ENCODE data around the gene FBXW2. TPM values are rescaled to one million over a fixed set of nuclear protein-coding genes. Genes with fewer than 3 reads are reported as not detected.

The FBXW2 gene, protein sequence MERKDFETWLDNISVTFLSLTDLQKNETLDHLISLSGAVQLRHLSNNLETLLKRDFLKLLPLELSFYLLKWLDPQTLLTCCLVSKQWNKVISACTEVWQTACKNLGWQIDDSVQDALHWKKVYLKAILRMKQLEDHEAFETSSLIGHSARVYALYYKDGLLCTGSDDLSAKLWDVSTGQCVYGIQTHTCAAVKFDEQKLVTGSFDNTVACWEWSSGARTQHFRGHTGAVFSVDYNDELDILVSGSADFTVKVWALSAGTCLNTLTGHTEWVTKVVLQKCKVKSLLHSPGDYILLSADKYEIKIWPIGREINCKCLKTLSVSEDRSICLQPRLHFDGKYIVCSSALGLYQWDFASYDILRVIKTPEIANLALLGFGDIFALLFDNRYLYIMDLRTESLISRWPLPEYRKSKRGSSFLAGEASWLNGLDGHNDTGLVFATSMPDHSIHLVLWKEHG
- 26.0 and 43.5 TPM in 2 replicates for total RNA-seq

DNA sequence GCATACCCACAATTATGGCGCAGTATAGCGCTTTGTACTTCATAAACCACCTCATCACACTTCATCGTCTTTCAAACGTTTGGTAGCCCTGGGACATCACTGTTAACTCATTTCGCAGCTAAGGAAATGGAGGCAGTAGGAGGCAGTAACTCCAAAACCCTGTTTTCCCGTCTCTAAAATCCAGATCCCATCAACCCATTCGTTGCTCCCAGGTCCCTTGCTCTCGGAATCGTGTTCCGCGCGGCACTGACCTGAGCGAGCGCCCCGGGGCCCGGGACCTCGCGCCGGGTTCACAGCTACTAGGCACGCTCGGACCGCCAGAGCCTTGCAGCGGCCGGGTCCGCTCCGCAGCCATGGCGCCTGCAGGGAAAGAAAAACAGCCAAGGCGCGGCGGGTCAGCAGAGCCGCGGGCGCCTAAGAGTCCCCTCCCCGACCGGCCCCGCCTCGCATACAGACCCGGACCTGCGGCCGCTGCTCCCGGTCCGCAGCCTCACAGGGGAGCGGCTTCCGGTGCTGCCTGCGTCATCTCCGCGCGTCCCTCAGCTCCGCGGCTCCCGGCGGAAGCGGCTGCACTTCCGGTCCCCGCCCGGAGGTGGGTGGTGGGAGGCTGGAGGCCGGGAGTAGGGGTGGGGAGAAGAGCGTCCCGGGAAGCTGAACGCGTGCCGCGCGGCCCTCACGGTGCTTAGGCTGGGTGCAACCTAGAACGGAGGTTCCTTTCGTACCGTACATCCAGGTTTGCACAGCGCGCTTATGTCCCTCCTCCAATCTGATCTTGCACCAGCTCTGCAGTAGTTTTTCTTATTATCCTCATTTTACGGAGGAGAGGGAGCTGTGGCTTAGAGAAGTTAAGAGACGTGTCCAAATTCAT lies at the start of gene FBXW2:
TSS of gene FBXW2 (minus strand) at position 519 of the 868 bp plus-strand sequence. CDS start 5,158 bp downstream, outside the sequence.

DNA sequence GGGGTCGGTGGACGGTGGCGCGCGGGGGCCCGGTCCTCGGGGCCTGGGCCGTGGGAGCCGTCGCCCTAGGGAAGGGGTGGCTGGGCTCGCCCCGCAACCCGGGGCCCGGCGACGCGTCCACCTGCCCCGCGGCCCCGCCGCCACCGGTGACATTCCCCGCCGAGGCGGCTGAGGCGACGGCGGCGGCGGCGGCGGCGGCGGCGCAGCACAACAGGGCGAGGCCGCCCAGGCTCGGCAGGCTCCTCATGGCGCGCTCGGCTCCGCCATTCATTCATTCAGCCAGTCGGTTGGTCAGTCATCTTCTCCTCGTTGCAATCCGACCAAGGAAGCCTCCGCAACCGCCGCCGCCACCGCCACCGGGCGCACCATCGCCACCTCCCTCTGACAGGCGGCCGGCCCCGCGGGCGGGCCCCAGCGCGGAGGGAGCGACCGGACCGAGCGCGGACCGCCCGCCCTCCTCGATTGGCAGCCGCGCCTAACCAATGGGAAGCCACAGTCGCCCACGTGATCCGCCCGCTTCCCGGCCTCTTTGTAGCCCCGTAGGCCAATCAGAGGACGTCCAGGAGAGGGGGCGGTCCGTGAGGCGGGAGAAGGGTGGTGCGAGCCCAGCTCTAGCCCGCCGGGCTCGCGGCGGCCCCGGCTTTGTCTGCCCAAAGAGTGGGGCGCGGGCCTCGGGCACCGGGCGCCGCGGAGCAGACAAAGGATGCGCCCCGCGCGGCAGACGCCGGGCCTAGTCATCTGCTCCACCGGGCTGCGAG lies 78.9 kb downstream of the FBXW2 start, which contains the start of gene MEGF9:
TSS of gene MEGF9 (minus strand) at position 383 of the 758 bp plus-strand sequence. CDS start at position 271, 112 bp downstream.

Other genes with a start within 250 kb of the FBXW2 start
- gene CDK5RAP2, start 213.2 kb downstream of the FBXW2 start, total RNA-seq: 17.5 and 18.1 TPM in 2 replicates
- gene MEGF9, start 78.9 kb downstream of the FBXW2 start, total RNA-seq: 4.9 and 9.3 TPM in 2 replicates
- 26.3 and 27.3 TPM in 2 replicates for gene PSMD5, start 49.5 kb upstream of the FBXW2 start, total RNA-seq
- 39.3 and 60.3 TPM in 2 replicates for gene PHF19, start 83.8 kb upstream of the FBXW2 start, total RNA-seq
- gene TRAF1, start 133.4 kb upstream of the FBXW2 start, total RNA-seq: 1.3 and 3.8 TPM in 2 replicates

Data from epithelial cell of umbilical artery (primary cell).